Amniotic epithelial cell (primary cell): ENCODE measurements around the gene BRI3BP.
"Not testable (repeated sequence)": the region's sequence is repeated elsewhere in the genome, so short reads cannot be mapped to it uniquely, and the experiment has no call there.

Experiments
- DNase-seq: peaks from one replicate; pipeline ENCODE4 v3.0.0-alpha.2; 2010; ENCODE audit warnings: low read depth

BRI3BP gene

GRCh38 chr12:125065919-125066570 is 72.6 kb downstream of the BRI3BP start:
- no peak for DNase-seq

DNA sequence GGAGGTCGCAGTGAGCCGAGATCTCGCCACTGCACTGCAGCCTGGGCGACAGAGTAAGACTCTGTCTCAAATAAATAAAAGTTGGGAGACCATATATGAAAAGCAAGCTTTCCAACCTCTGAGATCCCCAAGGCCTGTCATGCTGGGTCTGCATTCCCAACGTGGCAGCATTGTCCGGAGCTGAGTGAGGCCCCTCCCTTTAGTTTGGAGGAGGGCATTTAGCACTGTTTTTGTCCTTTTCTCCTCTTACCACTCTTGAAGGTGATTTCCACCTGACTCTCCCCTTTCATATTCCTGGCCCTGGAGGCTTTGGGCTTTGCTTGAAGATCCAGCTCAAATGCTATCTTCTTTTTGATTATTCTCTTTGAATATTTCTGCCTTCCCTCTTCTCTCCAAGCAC is 74.9 kb downstream of the BRI3BP start:
- no peak for DNase-seq

GRCh38 chr12:125069616-125070015 is 76.2 kb downstream of the BRI3BP start:
- no peak for DNase-seq

DNA sequence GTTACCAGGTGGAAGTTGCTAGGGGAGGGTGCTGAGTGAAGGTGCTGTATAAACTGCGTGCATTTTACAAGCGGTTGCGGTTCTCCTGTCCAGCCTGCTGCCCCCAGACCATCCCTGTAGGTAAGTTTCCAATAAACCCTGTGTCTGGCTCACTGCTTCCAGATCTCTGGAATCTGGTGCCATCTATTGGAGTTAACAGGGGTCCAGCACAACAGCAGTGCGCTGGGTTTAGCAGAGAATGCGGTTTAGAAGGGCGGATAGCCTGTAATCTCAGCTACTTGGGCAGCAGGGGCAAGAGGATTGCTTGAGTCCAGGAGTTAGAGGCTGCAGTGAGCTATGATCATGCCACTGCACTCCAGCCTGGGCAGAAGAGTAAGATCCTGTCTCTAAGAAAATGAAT is 76.7 kb downstream of the BRI3BP start:
- peak; percentile 40 for DNase-seq

DNA sequence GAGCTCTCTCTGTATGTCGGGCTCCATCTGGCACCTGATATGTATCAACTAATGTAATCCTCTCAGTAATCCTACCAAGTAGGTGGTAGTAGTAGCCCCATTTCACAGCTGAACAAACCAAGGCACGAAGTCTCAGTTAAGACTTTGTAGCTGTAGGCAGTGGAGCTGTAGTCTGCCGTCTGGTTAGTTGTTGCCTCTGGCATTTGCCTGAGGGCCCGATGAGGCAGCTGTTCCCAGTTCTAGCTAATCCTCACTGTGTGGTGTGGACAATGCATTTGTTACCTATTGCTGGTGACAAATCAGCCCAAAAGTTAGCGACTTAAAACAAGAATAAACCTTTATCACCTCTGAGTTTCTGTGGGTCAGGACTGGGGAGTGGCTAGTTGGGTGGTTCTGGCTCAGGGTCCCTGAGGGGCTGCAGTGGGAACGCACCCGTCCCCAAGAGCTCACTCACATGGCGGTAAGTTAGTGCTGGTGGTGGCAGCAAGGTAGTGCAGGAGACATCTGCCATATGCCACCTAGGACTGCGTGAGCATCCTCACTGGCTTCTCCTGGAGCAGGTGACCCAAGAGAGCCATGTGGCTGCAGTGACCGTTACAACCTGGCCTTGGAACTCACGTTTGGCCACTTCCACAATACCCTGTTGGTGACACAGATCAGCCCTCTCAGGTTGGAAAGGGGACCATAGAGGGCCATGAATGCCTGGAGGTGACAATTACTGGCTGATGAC is 77.4 kb downstream of the BRI3BP start:
- DNase-seq: no peak

DNA sequence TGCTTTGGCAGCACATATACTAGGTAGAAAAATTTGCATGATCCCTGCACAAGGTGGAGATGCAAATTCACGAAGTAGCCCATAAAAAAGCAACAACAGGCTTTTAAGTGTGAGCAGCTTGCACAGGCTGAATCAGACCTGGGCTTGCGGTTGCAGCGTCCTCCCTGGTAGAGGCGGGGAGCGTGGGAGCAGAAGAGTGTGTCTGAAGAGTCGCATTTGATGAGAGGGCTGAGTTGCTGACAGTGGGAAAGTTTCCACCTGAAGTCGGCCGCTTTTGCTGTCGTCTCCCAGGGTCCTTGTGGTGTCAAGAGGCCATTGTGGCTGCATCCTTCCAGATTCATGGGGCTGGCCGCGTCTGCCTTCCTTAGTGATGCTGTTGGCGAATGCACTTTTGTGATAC is 78.0 kb downstream of the BRI3BP start:
- no peak for DNase-seq

DNA sequence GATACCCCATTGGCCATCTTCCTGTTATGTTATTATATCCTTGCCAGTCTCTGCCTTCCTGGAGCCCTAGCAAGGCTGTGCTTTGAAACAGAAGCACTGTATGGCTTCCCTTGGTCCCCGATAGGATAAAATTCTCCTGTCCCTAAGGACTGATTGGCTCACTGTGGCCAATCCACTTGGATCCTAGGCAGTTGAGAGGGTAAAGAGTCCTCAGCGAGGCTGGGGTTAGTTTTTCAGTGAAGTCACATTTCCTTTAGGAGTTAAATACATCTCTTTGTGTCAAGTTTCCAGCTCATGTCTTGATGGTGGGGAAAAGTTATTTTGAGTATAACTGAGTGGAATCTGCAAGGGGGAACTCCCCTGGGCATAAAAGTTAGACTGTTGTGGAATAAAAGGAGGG is 79.1 kb downstream of the BRI3BP start:
- DNase-seq: no peak

DNA sequence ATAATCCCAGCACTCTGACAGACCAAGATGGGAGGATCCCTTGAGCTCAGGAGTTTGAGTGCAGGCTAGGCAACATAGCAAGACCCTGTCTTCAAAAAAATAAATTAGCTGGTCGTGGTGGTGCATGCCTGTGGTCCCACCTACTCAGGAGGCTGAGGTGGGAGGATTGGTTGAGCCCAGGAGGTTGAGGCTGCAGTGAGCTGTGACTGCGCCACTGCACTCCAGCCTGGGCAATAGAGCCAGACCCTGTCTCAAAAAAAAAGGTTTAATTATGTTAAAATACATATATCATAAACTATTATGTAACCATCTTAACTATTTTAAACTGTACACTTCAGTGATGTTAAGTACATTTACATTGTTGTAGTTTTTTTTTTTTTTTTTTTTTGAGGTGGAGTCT is 80.8 kb downstream of the BRI3BP start:
- not testable (repeated sequence) for DNase-seq

DNA sequence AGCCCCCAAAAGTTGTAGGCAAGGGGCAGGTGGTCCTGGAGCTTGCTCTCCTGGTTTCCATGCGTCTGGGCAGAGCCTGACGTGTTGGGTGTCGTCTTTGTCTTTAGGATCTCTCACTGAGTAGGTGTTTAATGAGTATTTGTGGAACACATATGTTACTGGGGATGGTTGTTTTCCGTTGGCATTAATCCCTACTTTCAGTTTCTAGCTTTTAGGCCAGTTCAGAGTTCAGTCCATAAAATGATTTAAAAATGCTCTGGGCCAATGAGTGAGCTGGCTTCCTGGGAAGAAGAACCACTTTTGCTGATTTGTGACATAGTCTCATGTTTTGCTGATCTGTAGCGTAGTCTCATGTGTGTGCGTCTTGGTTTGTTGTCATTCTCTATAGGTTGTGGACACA is 82.7 kb downstream of the BRI3BP start:
- no peak for DNase-seq

DNA sequence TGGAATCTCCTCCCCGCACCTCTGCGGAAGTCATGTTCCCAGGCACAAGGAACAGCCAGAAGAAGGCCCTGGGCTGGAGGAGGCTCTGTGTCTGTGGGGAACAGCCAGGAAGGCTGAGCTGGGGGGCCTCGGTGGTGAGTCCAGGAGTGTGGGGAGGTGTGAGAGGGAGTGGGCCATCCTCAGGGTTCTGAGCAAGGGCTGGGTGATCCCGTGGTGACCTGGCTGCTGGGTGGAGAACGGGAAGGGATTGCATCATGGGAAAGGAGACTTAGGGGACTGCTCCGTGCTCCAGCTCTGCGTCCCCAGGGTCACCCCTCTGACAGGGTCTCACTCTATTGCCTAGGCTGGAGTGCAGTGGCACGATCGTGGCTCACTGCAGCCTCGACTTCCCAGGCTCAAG is 85.6 kb downstream of the BRI3BP start:
- no peak for DNase-seq

DNA sequence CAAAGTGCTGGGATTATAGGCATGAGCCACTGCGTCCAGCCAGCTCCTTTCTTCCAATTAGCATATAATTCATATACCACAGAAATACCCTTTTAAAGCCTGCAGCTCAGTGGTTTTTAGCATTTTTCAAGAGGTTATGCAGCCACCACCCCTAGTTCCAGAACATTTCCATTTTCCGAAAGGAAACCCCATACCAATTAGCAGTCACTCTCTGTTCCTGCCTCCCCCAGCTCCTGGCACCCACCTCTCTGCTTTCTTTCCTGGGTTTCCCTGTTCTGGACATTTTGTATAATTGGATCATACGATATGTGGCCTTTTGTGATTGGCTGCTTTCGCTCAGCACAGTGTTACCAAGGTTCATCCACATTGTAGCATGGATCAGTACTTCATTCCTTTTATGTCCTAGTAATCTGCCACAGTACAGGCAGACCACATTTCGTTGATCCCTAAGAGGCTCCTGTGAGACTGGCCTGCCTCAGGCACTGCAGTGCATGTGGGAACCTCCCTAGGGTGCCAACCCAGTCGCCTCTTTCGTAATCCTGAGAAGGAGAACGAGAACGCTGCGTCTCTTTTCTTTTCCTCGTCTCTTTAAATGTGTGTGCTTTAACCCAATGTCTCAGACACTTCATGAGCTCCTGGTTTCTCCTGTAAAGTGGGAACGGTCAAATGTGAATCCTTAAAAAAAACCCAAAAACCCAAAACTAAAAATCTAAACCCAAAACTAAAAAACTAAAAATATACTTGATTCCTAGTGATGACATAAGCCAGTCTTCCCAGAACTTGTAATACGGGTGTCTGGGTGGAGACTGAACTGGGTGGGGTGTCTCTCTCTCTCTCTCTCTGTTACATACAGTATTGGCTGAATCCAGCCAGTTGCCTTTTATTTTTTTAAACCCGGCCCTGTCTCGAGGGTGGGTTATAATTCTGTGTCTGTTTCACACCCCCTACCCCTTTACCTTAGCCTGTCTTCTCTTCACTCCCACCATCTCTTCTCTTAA is 86.5 kb downstream of the BRI3BP start:
- peak; percentile 89 for DNase-seq
